OCI-LY1 (cell line): ENCODE data around the gene NFASC.

Experiments used
- H2AFZ ChIP-seq: fragments of 200-600 bp; sonication (generic), shearing (Covaris generic); 2 replicates; pipeline ENCODE4 v1.6.0; 2014; ENCODE audit warnings: antibody characterized with exemption, mild to moderate bottlenecking, low read length
- H3F3A ChIP-seq: fragments of 200-600 bp; sonication (generic), shearing (Covaris generic); 2 replicates; pipeline ENCODE4 v1.6.0; 2014; ENCODE audit warnings: mild to moderate bottlenecking, antibody characterized with exemption, low read length, moderate library complexity; ENCODE audit not compliant: insufficient read depth
- H3K27ac ChIP-seq: fragments of 200-600 bp; sonication (generic); 2 replicates; pipeline ENCODE4 v1.5.1; 2014; ENCODE audit warnings: low read length, mixed run types, mild to moderate bottlenecking, low read depth; ENCODE audit not compliant: poor library complexity, severe bottlenecking
- H3K27me3 ChIP-seq: fragments of 200-600 bp; sonication (generic); 2 replicates; pipeline ENCODE4 v1.6.0; 2014; ENCODE audit warnings: antibody characterized with exemption, mild to moderate bottlenecking, low read length, moderate library complexity; ENCODE audit not compliant: insufficient read depth
- H3K36me3 ChIP-seq: fragments of 200-600 bp; sonication (generic); 2 replicates; pipeline ENCODE4 v1.6.1; 2014; ENCODE audit warnings: mild to moderate bottlenecking, antibody characterized with exemption, low read length, moderate library complexity, mixed read lengths; ENCODE audit not compliant: insufficient read depth
- H3K4me1 ChIP-seq: fragments of 200-600 bp; sonication (generic); 2 replicates; pipeline ENCODE4 v1.5.1; 2014; ENCODE audit warnings: mild to moderate bottlenecking, low read length, moderate library complexity; ENCODE audit not compliant: insufficient read depth, severe bottlenecking
- H3K4me2 ChIP-seq: fragments of 200-600 bp; sonication (generic), shearing (Covaris generic); 2 replicates; pipeline ENCODE4 v1.6.1; 2014; ENCODE audit warnings: low read length
- H3K4me3 ChIP-seq: fragments of 200-600 bp; sonication (generic); 2 replicates; pipeline ENCODE4 v1.5.1; 2014; ENCODE audit warnings: low read length, low read depth, mild to moderate bottlenecking, mixed read lengths; ENCODE audit not compliant: poor library complexity, severe bottlenecking
- H3K79me2 ChIP-seq: fragments of 200-600 bp; shearing (Covaris generic); 2 replicates; pipeline ENCODE4 v1.6.1; 2016; ENCODE audit warnings: mixed run types, low read length, mixed read lengths; ENCODE audit not compliant: insufficient read depth
- H3K9ac ChIP-seq: fragments of 200-600 bp; sonication (generic), shearing (Covaris generic); 2 replicates; pipeline ENCODE4 v1.6.1; 2014; ENCODE audit warnings: mild to moderate bottlenecking, low read length, mixed read lengths
- H3K9me2 ChIP-seq: fragments of 200-600 bp; sonication (generic), shearing (Covaris generic); 2 replicates; pipeline ENCODE4 v1.6.1; 2014; ENCODE audit warnings: low read depth, mild to moderate bottlenecking, low read length, mixed read lengths
- H3K9me3 ChIP-seq: fragments of 200-600 bp; shearing (Covaris generic); 2 replicates; pipeline ENCODE4 v1.6.1; 2014; ENCODE audit warnings: low read length, mixed read lengths
- H4K20me1 ChIP-seq: fragments of 200-600 bp; sonication (generic), shearing (Covaris generic); 2 replicates; pipeline ENCODE4 v1.6.0; 2016; ENCODE audit warnings: mild to moderate bottlenecking, low read length; ENCODE audit not compliant: insufficient read depth
- EZH2 ChIP-seq: fragments of 200-600 bp; sonication (generic), shearing (Covaris generic); IDR thresholded peaks from 2 replicates; pipeline ENCODE4 v1.8.0; 2017; ENCODE audit warnings: borderline replicate concordance, mixed run types, mild to moderate bottlenecking, antibody characterized with exemption, low read length, moderate library complexity, mixed read lengths
- TF ChIP-seq, protein P1 (sequence below): fragments of 200-600 bp; sonication (generic), shearing (Covaris generic); IDR thresholded peaks from 2 replicates; pipeline ENCODE4 v1.5.1; 2017; ENCODE audit warnings: mild to moderate bottlenecking, antibody characterized with exemption, low read length, moderate library complexity, mixed read lengths

The NFASC gene

DNA sequence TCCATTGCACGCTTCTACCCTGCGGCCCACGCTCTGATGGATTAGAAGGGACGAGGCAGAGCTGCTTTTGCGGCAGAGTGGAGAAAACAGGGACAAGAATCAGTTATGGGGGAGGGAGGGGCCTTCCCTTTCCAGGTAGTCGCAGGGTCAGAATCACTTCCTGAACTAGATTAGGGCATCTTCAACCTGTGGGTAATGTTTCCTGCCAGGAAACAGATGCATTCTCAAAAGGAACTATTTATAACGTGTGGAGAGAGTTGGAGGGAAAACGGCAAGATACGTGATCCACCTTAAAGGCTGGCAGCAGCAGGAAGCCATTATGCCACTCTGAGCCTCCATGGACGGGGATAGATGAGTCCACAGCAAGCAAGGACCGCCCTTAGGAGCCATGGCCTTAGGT, 112.5 kb downstream of the NFASC start:
- no peak overlapping the region for H3K9ac ChIP-seq
- H3K4me1 ChIP-seq = no peaks in the 10 kb centered on the region
- H3F3A ChIP-seq = no peaks in the 10 kb centered on the region
- no peaks in the 10 kb centered on the region for H3K9me3 ChIP-seq
- peaks cover 15% of the 10 kb centered on the region; the same call in 1 of the 2 replicates for H3K27me3 ChIP-seq
- TF ChIP-seq, protein P1, sequence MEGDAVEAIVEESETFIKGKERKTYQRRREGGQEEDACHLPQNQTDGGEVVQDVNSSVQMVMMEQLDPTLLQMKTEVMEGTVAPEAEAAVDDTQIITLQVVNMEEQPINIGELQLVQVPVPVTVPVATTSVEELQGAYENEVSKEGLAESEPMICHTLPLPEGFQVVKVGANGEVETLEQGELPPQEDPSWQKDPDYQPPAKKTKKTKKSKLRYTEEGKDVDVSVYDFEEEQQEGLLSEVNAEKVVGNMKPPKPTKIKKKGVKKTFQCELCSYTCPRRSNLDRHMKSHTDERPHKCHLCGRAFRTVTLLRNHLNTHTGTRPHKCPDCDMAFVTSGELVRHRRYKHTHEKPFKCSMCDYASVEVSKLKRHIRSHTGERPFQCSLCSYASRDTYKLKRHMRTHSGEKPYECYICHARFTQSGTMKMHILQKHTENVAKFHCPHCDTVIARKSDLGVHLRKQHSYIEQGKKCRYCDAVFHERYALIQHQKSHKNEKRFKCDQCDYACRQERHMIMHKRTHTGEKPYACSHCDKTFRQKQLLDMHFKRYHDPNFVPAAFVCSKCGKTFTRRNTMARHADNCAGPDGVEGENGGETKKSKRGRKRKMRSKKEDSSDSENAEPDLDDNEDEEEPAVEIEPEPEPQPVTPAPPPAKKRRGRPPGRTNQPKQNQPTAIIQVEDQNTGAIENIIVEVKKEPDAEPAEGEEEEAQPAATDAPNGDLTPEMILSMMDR = no peak
- TF ChIP-seq EZH2 = no peak
- H3K36me3 ChIP-seq = no peaks in the 10 kb centered on the region
- H3K27ac ChIP-seq = no peak overlapping the region
- no peak overlapping the region for H2AFZ ChIP-seq
- no peaks in the 10 kb centered on the region for H4K20me1 ChIP-seq
- no peak overlapping the region for H3K4me3 ChIP-seq
- H3K79me2 ChIP-seq = no peaks in the 10 kb centered on the region
- no peak overlapping the region for H3K4me2 ChIP-seq
- H3K9me2 ChIP-seq = no peaks in the 10 kb centered on the region

DNA sequence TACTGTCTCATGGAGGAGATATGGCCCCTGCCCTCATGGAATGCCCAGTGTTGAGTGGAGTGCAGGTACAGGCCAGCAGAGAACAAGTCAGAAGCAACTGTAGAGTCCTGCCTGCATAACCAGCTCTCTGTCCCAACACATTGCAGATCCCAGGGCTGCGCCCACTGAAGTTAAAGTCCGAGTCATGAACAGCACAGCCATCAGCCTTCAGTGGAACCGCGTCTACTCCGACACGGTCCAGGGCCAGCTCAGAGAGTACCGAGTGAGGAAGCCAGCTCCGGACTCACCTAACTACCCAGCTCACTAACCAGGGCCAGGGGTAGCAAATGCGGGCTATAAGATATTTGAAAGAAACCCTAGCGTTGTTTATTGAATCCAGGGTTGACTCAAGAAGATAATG, 113.2 kb downstream of the NFASC start:
- no peak for TF ChIP-seq EZH2
- TF ChIP-seq, protein P1 = no peak
- no peaks in the 10 kb centered on the region for H4K20me1 ChIP-seq
- H3K4me1 ChIP-seq = no peaks in the 10 kb centered on the region
- H2AFZ ChIP-seq = no peak overlapping the region
- H3K9me2 ChIP-seq = no peaks in the 10 kb centered on the region
- no peak overlapping the region for H3K27ac ChIP-seq
- no peaks in the 10 kb centered on the region for H3K36me3 ChIP-seq
- H3K9ac ChIP-seq = no peak overlapping the region
- H3K79me2 ChIP-seq = no peaks in the 10 kb centered on the region
- H3K4me3 ChIP-seq = no peak overlapping the region
- no peaks in the 10 kb centered on the region for H3F3A ChIP-seq
- no peak overlapping the region for H3K4me2 ChIP-seq
- H3K27me3 ChIP-seq = peaks cover 15% of the 10 kb centered on the region; the same call in 1 of the 2 replicates
- no peaks in the 10 kb centered on the region for H3K9me3 ChIP-seq

DNA sequence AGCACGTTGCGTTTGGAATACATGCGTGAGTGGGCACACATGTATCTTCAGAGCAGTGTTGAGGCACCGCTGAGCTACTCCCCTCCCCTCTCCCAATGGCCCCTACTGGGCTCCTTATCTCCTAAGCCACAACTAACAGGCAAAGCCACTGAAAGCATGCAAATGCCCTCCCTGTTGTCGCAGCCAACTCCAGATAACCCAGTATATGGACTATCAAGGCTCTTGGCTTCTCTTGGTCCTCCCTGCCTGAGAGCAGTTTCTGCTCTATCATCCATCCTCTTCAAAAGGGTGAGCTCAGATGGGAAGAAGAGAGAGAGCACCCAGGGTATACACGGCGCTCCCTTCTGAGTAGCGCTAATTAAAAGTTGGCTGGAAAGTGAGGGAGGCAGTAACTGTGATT, 113.8 kb downstream of the NFASC start:
- TF ChIP-seq, protein P1 = no peak
- TF ChIP-seq EZH2 = no peak
- H3K79me2 ChIP-seq = no peaks in the 10 kb centered on the region
- no peaks in the 10 kb centered on the region for H3K4me1 ChIP-seq
- no peak overlapping the region for H3K27ac ChIP-seq
- H3K36me3 ChIP-seq = no peaks in the 10 kb centered on the region
- H3K4me3 ChIP-seq = no peak overlapping the region
- H3K27me3 ChIP-seq = peaks cover 15% of the 10 kb centered on the region; the same call in 1 of the 2 replicates
- no peaks in the 10 kb centered on the region for H3F3A ChIP-seq
- no peaks in the 10 kb centered on the region for H4K20me1 ChIP-seq
- H3K9ac ChIP-seq = no peak overlapping the region
- no peaks in the 10 kb centered on the region for H3K9me2 ChIP-seq
- H2AFZ ChIP-seq = no peak overlapping the region
- no peaks in the 10 kb centered on the region for H3K9me3 ChIP-seq
- no peak overlapping the region for H3K4me2 ChIP-seq
